ENCODE results near the gene MYPN. TPM values are rescaled to one million over a fixed set of nuclear protein-coding genes. Genes with fewer than 3 reads are reported as not detected.

The MYPN gene
- total RNA-seq, 3 donors from 2014 or later: 0.33 TPM; not detected in 2

GRCh38 chr10:68171539-68172080, 62.3 kb downstream of the MYPN start:
- TF ChIP-seq POLR2A (IDR thresholded peaks at IDR 0.05) (no peak), POLR2AphosphoS5 (IDR thresholded peaks at IDR 0.05) (no peak), CTCF (IDR thresholded peaks at IDR 0.05) (no peak)
- no peaks in the 10 kb centered on the region for H3K36me3 ChIP-seq
- H3K4me3 ChIP-seq: no peak overlapping the region
- DNase-seq (ENCODE audit: low spot score in 2 of 2): no peak
- no peak overlapping the region for H3K27ac ChIP-seq
- no peaks in the 10 kb centered on the region for H3K9me3 ChIP-seq
- no peaks in the 10 kb centered on the region for H3K27me3 ChIP-seq
- intact Hi-C loops (cut with DNase I; ENCODE audit: low total_unique reads): no loop called here
- no peaks in the 10 kb centered on the region for H3K4me1 ChIP-seq

DNA sequence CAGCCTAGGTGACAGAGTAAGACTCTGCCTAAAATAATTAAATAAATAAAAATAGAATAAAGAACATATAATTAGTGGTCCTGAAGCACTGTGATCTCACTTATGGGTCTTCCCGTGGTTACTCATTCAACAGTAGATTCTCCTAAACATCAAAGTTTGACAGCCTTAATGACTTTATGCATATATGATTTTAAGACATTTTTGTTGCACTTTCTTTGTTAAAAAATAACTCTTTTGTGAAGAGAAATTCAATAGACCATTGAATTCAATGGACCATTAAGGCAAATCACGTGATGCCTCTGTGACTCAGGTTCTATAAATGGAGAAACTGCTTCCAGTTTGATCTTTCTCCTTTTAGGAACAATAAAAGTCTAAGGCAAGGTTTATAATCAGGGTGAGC, 63.0 kb downstream of the MYPN start:
- no peaks in the 10 kb centered on the region for H3K36me3 ChIP-seq
- TF ChIP-seq CTCF (IDR thresholded peaks at IDR 0.05) (no peak), POLR2AphosphoS5 (IDR thresholded peaks at IDR 0.05) (no peak)
- intact Hi-C loops (cut with DNase I; ENCODE audit: low total_unique reads): no loop called here
- no peaks in the 10 kb centered on the region for H3K27me3 ChIP-seq
- H3K4me3 ChIP-seq: no peak overlapping the region
- H3K27ac ChIP-seq: no peak overlapping the region
- H3K4me1 ChIP-seq: no peaks in the 10 kb centered on the region
- H3K9me3 ChIP-seq: no peaks in the 10 kb centered on the region
- DNase-seq (ENCODE audit: low spot score in 2 of 2): no peak

- Histone ChIP-seq H3K36me3 (no peaks in the 10 kb centered on the region), H3K27ac (no peak overlapping the region), H3K4me3 (no peak overlapping the region), H3K4me1 (no peaks in the 10 kb centered on the region), H3K9me3 (no peaks in the 10 kb centered on the region), H3K27me3 (no peaks in the 10 kb centered on the region)
- intact Hi-C loops (cut with DNase I; ENCODE audit: low total_unique reads): no loop called here
- no peak for TF ChIP-seq POLR2A (IDR thresholded peaks at IDR 0.05)
- TF ChIP-seq CTCF (IDR thresholded peaks at IDR 0.05): no peak
- TF ChIP-seq POLR2AphosphoS5 (IDR thresholded peaks at IDR 0.05): no peak
- no peak for DNase-seq (ENCODE audit: low spot score in 2 of 2)
These were observed 66.7 kb downstream of the MYPN start for GRCh38 chr10:68175949-68176348.

DNA sequence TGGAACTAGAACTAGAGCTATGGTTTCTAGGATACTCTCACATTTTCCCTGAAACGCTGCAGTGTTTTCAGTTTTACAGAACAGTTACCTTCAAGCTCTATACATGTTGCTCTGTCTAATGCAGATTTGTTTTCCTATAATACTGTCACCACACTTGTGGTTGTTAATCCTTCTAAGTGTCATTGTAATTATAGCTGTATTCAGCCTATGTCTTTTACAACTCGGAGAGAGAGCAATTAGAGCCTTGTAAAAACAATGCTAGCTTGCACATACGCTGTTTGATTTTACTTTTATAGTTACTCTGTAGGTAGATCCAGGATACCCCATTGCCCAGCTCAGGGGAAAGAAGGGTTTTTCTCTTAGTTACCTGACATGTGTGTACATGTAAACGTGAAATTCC, 67.5 kb downstream of the MYPN start:
- no peak for TF ChIP-seq POLR2AphosphoS5 (IDR thresholded peaks at IDR 0.05)
- no peak for TF ChIP-seq POLR2A (IDR thresholded peaks at IDR 0.05)
- TF ChIP-seq CTCF (IDR thresholded peaks at IDR 0.05): no peak
- Histone ChIP-seq H3K4me3 (no peak overlapping the region), H3K4me1 (no peaks in the 10 kb centered on the region), H3K9me3 (no peaks in the 10 kb centered on the region), H3K27ac (no peak overlapping the region), H3K36me3 (no peaks in the 10 kb centered on the region), H3K27me3 (no peaks in the 10 kb centered on the region)
- intact Hi-C loops (cut with DNase I; ENCODE audit: low total_unique reads): no loop called here
- DNase-seq (ENCODE audit: low spot score in 2 of 2): no peak

DNA sequence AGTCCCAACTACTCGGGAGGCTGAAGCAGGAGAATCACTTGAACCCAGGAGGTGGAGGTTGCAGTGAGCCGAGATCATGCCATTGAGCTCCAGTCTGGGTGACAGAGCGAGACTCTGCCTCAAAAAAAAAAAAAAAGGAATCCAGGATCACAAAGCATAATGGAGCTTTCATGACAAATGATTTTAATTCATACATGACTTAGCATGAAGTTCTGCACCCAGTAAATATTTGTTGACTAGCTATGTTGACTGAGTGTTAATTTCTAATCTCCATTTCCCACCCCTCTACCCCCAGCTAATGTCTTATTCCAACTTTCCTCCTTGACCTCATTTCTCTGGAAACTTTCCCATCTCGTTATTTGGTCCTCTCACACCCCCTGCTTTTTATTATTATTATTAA, 69.3 kb downstream of the MYPN start:
- Histone ChIP-seq H3K4me1 (no peaks in the 10 kb centered on the region), H3K27me3 (no peaks in the 10 kb centered on the region), H3K9me3 (no peaks in the 10 kb centered on the region), H3K27ac (no peak overlapping the region), H3K4me3 (no peak overlapping the region), H3K36me3 (no peaks in the 10 kb centered on the region)
- no peak for TF ChIP-seq POLR2A (IDR thresholded peaks at IDR 0.05)
- TF ChIP-seq CTCF (IDR thresholded peaks at IDR 0.05): no peak
- DNase-seq (ENCODE audit: low spot score in 2 of 2): no peak
- intact Hi-C loops (cut with DNase I; ENCODE audit: low total_unique reads): no loop called here
